MM.1S (cell line): ENCODE data around the gene RRP1.
"Not testable (repeated sequence)": the region's sequence is repeated elsewhere in the genome, so short reads cannot be mapped to it uniquely, and the experiment has no call there.

Experiments used
- DNase-seq: peaks from one replicate; pipeline ENCODE4 v3.0.0-alpha.2; 2015
- H2AFZ ChIP-seq: fragments of 300-600 bp; sonication (generic); 2 replicates; pipeline ENCODE4 v1.6.0; 2016; ENCODE audit warnings: antibody characterized with exemption, low read length
- H3F3A ChIP-seq: fragments of 300-600 bp; sonication (generic); 2 replicates; pipeline ENCODE4 v1.6.1; 2016; ENCODE audit warnings: mild to moderate bottlenecking, antibody characterized with exemption, low read length, moderate library complexity, mixed read lengths; ENCODE audit not compliant: insufficient read depth
- H3K27ac ChIP-seq: fragments of 300-600 bp; sonication (generic); 2 replicates; pipeline ENCODE4 v1.5.1; 2016; ENCODE audit warnings: mild to moderate bottlenecking, low read length
- H3K27me3 ChIP-seq: fragments of 300-600 bp; sonication (generic); replicated peaks from 2 replicates; pipeline ENCODE4 v1.6.0; 2016; ENCODE audit warnings: low read length; ENCODE audit not compliant: insufficient read depth
- H3K36me3 ChIP-seq: fragments of 300-600 bp; sonication (generic); replicated peaks from 2 replicates; pipeline ENCODE4 v1.6.1; 2016; ENCODE audit warnings: mild to moderate bottlenecking, low read length, mixed read lengths; ENCODE audit not compliant: insufficient read depth
- H3K4me1 ChIP-seq: fragments of 300-600 bp; sonication (generic); 2 replicates; pipeline ENCODE4 v1.6.1; 2016; ENCODE audit warnings: low read length, mixed read lengths
- H3K4me2 ChIP-seq: fragments of 300-600 bp; sonication (generic); 2 replicates; pipeline ENCODE4 v1.6.0; 2016; ENCODE audit warnings: low read depth, low read length
- H3K4me3 ChIP-seq: fragments of 300-600 bp; sonication (generic); 2 replicates; pipeline ENCODE4 v1.5.1; 2016; ENCODE audit warnings: low read length, mixed read lengths
- H3K79me2 ChIP-seq: fragments of 300-600 bp; sonication (generic); 2 replicates; pipeline ENCODE4 v1.6.1; 2016; ENCODE audit warnings: mixed run types, low read length, mixed read lengths
- H3K9ac ChIP-seq: fragments of 300-600 bp; sonication (generic); 2 replicates; pipeline ENCODE4 v1.6.1; 2016; ENCODE audit warnings: low read length, mixed read lengths
- H3K9me2 ChIP-seq: fragments of 300-600 bp; sonication (generic); replicated peaks from 2 replicates; pipeline ENCODE4 v1.6.1; 2016; ENCODE audit warnings: mild to moderate bottlenecking, low read length, mixed read lengths; ENCODE audit not compliant: insufficient read depth
- H3K9me3 ChIP-seq: fragments of 300-600 bp; sonication (generic); replicated peaks from 2 replicates; pipeline ENCODE4 v1.6.1; 2016; ENCODE audit warnings: mild to moderate bottlenecking, low read length, mixed read lengths; ENCODE audit not compliant: insufficient read depth
- H4K20me1 ChIP-seq: fragments of 300-600 bp; sonication (generic); 2 replicates; pipeline ENCODE4 v1.6.1; 2016; ENCODE audit warnings: mild to moderate bottlenecking, low read length, moderate library complexity, mixed read lengths; ENCODE audit not compliant: insufficient read depth
- EZH2 ChIP-seq: fragments of 300-600 bp; sonication (generic); optimal IDR thresholded peaks from 2 replicates; pipeline ENCODE3; 2017; ENCODE audit warnings: low read depth, mild to moderate bottlenecking, antibody characterized with exemption, low read length, mixed read lengths
- EZH2phosphoT487 ChIP-seq: fragments of 300-600 bp; sonication (generic); IDR thresholded peaks from 2 replicates; pipeline ENCODE4 v1.6.1; 2018; ENCODE audit warnings: antibody characterized with exemption, low read length
- TF ChIP-seq, protein P1 (sequence below): fragments of 300-600 bp; sonication (generic); IDR thresholded peaks from 2 replicates; pipeline ENCODE4 v1.5.1; 2016; ENCODE audit warnings: antibody characterized with exemption, low read length, mixed read lengths

RRP1 gene

GRCh38 chr21:43819511-43820405 is 30.4 kb downstream of the RRP1 start:
- H3K4me1 ChIP-seq, result peaks cover 9% of the 10 kb centered on the region
- no peak for TF ChIP-seq EZH2
- TF ChIP-seq, protein P1, sequence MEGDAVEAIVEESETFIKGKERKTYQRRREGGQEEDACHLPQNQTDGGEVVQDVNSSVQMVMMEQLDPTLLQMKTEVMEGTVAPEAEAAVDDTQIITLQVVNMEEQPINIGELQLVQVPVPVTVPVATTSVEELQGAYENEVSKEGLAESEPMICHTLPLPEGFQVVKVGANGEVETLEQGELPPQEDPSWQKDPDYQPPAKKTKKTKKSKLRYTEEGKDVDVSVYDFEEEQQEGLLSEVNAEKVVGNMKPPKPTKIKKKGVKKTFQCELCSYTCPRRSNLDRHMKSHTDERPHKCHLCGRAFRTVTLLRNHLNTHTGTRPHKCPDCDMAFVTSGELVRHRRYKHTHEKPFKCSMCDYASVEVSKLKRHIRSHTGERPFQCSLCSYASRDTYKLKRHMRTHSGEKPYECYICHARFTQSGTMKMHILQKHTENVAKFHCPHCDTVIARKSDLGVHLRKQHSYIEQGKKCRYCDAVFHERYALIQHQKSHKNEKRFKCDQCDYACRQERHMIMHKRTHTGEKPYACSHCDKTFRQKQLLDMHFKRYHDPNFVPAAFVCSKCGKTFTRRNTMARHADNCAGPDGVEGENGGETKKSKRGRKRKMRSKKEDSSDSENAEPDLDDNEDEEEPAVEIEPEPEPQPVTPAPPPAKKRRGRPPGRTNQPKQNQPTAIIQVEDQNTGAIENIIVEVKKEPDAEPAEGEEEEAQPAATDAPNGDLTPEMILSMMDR, result no peak
- no peak for TF ChIP-seq EZH2phosphoT487
- no peaks in the 10 kb centered on the region for H3K36me3 ChIP-seq
- H3K9me2 ChIP-seq, result no peaks in the 10 kb centered on the region
- DNase-seq, result no peak
- H3F3A ChIP-seq, result peaks cover 8% of the 10 kb centered on the region; the same call in 1 of the 2 replicates
- H2AFZ ChIP-seq, result no peak overlapping the region
- no peak overlapping the region for H3K4me2 ChIP-seq
- peaks cover 2% of the 10 kb centered on the region; the same call in 1 of the 2 replicates for H3K27me3 ChIP-seq
- H3K9me3 ChIP-seq, result no peaks in the 10 kb centered on the region
- no peak overlapping the region for H3K27ac ChIP-seq
- no peaks in the 10 kb centered on the region for H3K79me2 ChIP-seq
- H3K4me3 ChIP-seq, result no peak overlapping the region
- H3K9ac ChIP-seq, result no peak overlapping the region
- no peaks in the 10 kb centered on the region for H4K20me1 ChIP-seq

DNA sequence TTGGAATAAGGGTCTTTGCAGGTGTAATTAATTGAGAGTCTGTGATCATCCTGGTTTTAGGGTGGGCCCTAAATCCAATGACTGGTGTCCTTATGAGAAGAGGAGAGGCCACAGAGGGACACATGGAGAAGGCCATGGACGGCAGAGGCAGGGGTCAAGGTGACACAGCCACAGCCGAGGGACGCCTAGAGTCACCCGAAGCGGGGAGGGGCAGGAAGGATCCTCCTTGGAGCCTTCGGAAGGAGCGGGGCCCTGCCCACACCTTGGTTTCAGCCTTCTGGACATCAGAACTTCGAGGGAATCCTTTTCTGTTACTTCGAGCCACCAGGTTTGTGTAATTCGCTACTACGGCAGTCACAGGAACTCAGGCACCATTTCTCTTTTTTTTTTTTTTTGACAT is 31.1 kb downstream of the RRP1 start:
- TF ChIP-seq EZH2, result no peak
- TF ChIP-seq, protein P1, result no peak
- TF ChIP-seq EZH2phosphoT487, result no peak
- Histone ChIP-seq H3K4me2 (no peak overlapping the region), H2AFZ (no peak overlapping the region), H3K4me1 (peaks cover 9% of the 10 kb centered on the region), H3K9me3 (no peaks in the 10 kb centered on the region), H3K36me3 (no peaks in the 10 kb centered on the region), H3K27me3 (peaks cover 10% of the 10 kb centered on the region), H3K4me3 (no peak overlapping the region), H3K27ac (no peak overlapping the region), H4K20me1 (no peaks in the 10 kb centered on the region), H3F3A (peaks cover 8% of the 10 kb centered on the region; the same call in 1 of the 2 replicates), H3K79me2 (no peaks in the 10 kb centered on the region), H3K9ac (no peak overlapping the region), H3K9me2 (no peaks in the 10 kb centered on the region)
- DNase-seq, result no peak

GRCh38 chr21:43822166-43822565 is 32.8 kb downstream of the RRP1 start:
- H3K4me2 ChIP-seq, H3K4me3 ChIP-seq, H3K27ac ChIP-seq, H3K36me3 ChIP-seq, DNase-seq, H2AFZ ChIP-seq, H3K9me2 ChIP-seq, H3F3A ChIP-seq, H3K9ac ChIP-seq, H4K20me1 ChIP-seq, H3K79me2 ChIP-seq, H3K4me1 ChIP-seq, H3K9me3 ChIP-seq: not testable (repeated sequence)
- peaks cover 25% of the 10 kb centered on the region for H3K27me3 ChIP-seq

DNA sequence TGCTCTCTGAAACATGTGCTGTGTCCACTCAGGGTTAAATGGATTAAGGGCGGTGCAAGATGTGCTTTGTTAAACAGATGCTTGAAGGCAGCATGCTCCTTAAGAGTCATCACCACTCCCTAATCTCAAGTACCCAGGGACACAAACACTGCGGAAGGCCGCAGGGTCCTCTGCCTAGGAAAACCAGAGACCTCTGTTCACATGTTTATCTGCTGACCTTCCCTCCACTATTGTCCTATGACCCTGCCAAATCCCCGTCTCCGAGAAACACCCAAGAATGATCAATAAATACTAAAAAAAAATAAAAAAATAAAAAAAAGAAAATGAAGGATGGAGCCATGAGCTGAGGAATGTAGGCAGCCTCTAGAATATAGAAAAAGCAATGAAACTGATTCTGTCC is 33.4 kb downstream of the RRP1 start:
- not testable (repeated sequence) for H3F3A ChIP-seq, H4K20me1 ChIP-seq, H3K4me1 ChIP-seq, H3K9me2 ChIP-seq, H2AFZ ChIP-seq, H3K9ac ChIP-seq, H3K79me2 ChIP-seq, H3K27ac ChIP-seq, H3K4me3 ChIP-seq, H3K4me2 ChIP-seq, DNase-seq, H3K36me3 ChIP-seq, H3K9me3 ChIP-seq
- peaks cover 25% of the 10 kb centered on the region for H3K27me3 ChIP-seq
